Neural progenitor cell (in vitro differentiated cells): ENCODE results near the gene PIGN. TPM values are rescaled to one million over a fixed set of nuclear protein-coding genes. Genes with fewer than 3 reads are reported as not detected.

Experiments used
- DNase-seq: peaks from one replicate; pipeline ENCODE4 v3.0.0-alpha.2; 2016; ENCODE audit warnings: low spot score
- H2AFZ ChIP-seq: fragments of 200-600 bp; sonication (generic); replicated peaks from 2 replicates; pipeline ENCODE4 v1.6.1; 2016; ENCODE audit warnings: antibody characterized with exemption
- H3F3A ChIP-seq: fragments of 200-600 bp; sonication (generic); 2 replicates; pipeline ENCODE4 v1.6.1; 2016; ENCODE audit warnings: antibody characterized with exemption, low read depth
- H3K27ac ChIP-seq: fragments of 200-600 bp; sonication (generic); 2 replicates; pipeline ENCODE4 v1.5.1; 2016; ENCODE audit warnings: mild to moderate bottlenecking
- H3K27me3 ChIP-seq: fragments of 200-600 bp; sonication (generic); 2 replicates; pipeline ENCODE4 v1.6.1; 2016; ENCODE audit warnings: mild to moderate bottlenecking, moderate library complexity
- H3K36me3 ChIP-seq: fragments of 200-600 bp; sonication (generic); 2 replicates; pipeline ENCODE4 v1.5.1; 2016
- H3K4me1 ChIP-seq: fragments of 200-600 bp; sonication (generic); 2 replicates; pipeline ENCODE4 v1.6.1; 2016; ENCODE audit warnings: mixed run types
- H3K4me2 ChIP-seq: fragments of 200-600 bp; sonication (generic); 2 replicates; pipeline ENCODE4 v1.6.1; 2016
- H3K4me3 ChIP-seq: fragments of 200-600 bp; sonication (generic); 2 replicates; pipeline ENCODE4 v1.5.1; 2016
- H3K79me2 ChIP-seq: fragments of 200-600 bp; sonication (generic); 2 replicates; pipeline ENCODE4 v1.6.1; 2016; ENCODE audit warnings: low read depth
- H3K9ac ChIP-seq: fragments of 200-600 bp; sonication (generic); 2 replicates; pipeline ENCODE4 v1.6.1; 2016
- H3K9me3 ChIP-seq: fragments of 200-600 bp; sonication (generic); 2 replicates; pipeline ENCODE4 v1.5.1; 2016; ENCODE audit warnings: low read depth
- H4K20me1 ChIP-seq: fragments of 200-600 bp; sonication (generic); 2 replicates; pipeline ENCODE4 v1.6.1; 2016; ENCODE audit warnings: low read depth
- H3K27ac Mint-ChIP-seq: 3 replicates; pipeline ENCODE4 v1.8.0; 2021; ENCODE audit warnings: mixed read lengths
- H3K27me3 Mint-ChIP-seq: 2 replicates; pipeline ENCODE4 v1.8.0; 2022; ENCODE audit warnings: low read depth, mild to moderate bottlenecking, inconsistent platforms, moderate library complexity, mixed read lengths; ENCODE audit not compliant: insufficient read depth
- H3K36me3 Mint-ChIP-seq: 3 replicates; pipeline ENCODE4 v1.8.0; 2021; ENCODE audit warnings: mixed read lengths
- H3K4me1 Mint-ChIP-seq: 3 replicates; pipeline ENCODE4 v1.8.0; 2021; ENCODE audit warnings: mixed read lengths
- H3K4me3 Mint-ChIP-seq: 3 replicates; pipeline ENCODE4 v1.8.0; 2021; ENCODE audit warnings: mild to moderate bottlenecking, moderate library complexity, mixed read lengths
- H3K9me3 Mint-ChIP-seq: 3 replicates; pipeline ENCODE4 v1.8.0; 2020; ENCODE audit warnings: mixed read lengths
- EZH2 ChIP-seq: fragments of 200-600 bp; sonication (generic); IDR thresholded peaks from 2 replicates; pipeline ENCODE4 v1.6.1; 2017; ENCODE audit warnings: antibody characterized with exemption, mild to moderate bottlenecking, moderate library complexity
- EZH2phosphoT487 ChIP-seq: fragments of 200-600 bp; sonication (generic); IDR thresholded peaks from 2 replicates; pipeline ENCODE4 v1.6.1; 2017; ENCODE audit warnings: antibody characterized with exemption
- total RNA-seq: library from RNA; depleted of rRNA; stranded (reverse); fragments of >200 nt; gene quantifications from 2 replicates; pipeline ENCODE4 v1.2.3, GENCODE V29; 2015; ENCODE audit warnings: low replicate concordance
- TF ChIP-seq, protein P1 (sequence below): fragments of 200-600 bp; sonication (generic); IDR thresholded peaks from 2 replicates; pipeline ENCODE4 v1.5.1; 2017; ENCODE audit warnings: antibody characterized with exemption, mild to moderate bottlenecking

The PIGN gene
- total RNA-seq, 1 donor from 2014 or later, result 48.9 TPM

DNA sequence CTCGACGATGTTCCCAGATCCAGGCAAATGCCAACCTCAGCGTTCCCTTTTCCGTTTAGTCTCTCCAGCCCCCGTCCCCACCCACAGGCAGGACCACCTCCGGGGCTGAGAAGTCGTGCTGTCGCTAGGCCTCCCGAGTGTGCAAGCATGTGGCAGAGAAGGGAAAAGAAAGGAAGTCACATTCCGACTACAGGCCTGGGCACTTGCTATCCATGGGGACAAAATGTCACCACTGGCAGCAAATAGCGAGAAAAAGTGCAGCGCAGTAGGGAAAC, 420 bp downstream of the PIGN start:
- peak overlapping the region; percentile 66 for H3K27ac ChIP-seq
- no peaks in the 10 kb centered on the region for H3K27me3 ChIP-seq
- H3K79me2 ChIP-seq, result peaks cover 72% of the 10 kb centered on the region
- H3K36me3 ChIP-seq, result no peaks in the 10 kb centered on the region
- peak overlapping the region; percentile 86 for H3K4me2 ChIP-seq
- H3K9ac ChIP-seq, result peak overlapping the region; percentile 7
- peaks cover 24% of the 10 kb centered on the region for H3F3A ChIP-seq
- H3K4me3 ChIP-seq, result peak overlapping the region; percentile 93
- peaks cover 31% of the 10 kb centered on the region for H4K20me1 ChIP-seq
- Mint-ChIP-seq H3K27me3 (no peaks in the 10 kb centered on the region), H3K9me3 (peaks cover 3% of the 10 kb centered on the region), H3K36me3 (peaks cover 10% of the 10 kb centered on the region), H3K4me1 (peaks cover 35% of the 10 kb centered on the region), H3K4me3 (peak overlapping the region; percentile 100), H3K27ac (peak overlapping the region; percentile 91)
- no peak for TF ChIP-seq EZH2
- TF ChIP-seq, protein P1, sequence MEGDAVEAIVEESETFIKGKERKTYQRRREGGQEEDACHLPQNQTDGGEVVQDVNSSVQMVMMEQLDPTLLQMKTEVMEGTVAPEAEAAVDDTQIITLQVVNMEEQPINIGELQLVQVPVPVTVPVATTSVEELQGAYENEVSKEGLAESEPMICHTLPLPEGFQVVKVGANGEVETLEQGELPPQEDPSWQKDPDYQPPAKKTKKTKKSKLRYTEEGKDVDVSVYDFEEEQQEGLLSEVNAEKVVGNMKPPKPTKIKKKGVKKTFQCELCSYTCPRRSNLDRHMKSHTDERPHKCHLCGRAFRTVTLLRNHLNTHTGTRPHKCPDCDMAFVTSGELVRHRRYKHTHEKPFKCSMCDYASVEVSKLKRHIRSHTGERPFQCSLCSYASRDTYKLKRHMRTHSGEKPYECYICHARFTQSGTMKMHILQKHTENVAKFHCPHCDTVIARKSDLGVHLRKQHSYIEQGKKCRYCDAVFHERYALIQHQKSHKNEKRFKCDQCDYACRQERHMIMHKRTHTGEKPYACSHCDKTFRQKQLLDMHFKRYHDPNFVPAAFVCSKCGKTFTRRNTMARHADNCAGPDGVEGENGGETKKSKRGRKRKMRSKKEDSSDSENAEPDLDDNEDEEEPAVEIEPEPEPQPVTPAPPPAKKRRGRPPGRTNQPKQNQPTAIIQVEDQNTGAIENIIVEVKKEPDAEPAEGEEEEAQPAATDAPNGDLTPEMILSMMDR, result no peak
- no peak for TF ChIP-seq EZH2phosphoT487
- H3K4me1 ChIP-seq, result peaks cover 20% of the 10 kb centered on the region
- H3K9me3 ChIP-seq, result no peaks in the 10 kb centered on the region
- DNase-seq, result peak; percentile 83
- H2AFZ ChIP-seq, result peak overlapping the region; percentile 80

DNA sequence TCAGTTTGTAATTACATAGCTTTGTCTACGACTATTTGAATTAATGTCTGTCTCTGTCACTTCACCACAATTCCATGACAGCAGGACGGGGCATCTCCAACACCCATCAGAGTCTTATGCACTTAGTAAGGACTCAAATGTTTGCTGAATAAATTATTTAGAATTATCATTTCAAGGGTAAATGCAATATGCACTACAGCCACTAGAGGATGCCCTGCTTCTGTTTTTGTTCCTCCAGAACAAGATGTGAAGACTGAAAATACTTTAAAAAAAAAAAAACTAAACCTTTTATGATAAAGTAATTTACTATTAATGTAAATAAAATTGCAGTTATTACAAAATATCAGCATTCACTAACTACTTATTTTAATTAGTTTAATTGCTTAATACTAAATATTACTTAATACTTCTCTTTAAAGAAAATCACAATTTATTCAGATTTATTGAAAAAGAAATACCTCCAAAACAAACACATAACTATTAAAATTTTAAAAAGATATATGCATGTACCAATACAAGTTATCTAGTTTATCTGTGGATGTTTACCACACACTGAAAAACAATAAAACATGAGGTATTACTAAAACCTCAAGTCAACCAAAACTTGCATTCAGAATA, 3.2 kb downstream of the PIGN start:
- Histone ChIP-seq H2AFZ (no peak overlapping the region), H3K4me2 (no peak overlapping the region), H3K4me3 (no peak overlapping the region), H3F3A (peaks cover 24% of the 10 kb centered on the region), H3K4me1 (peaks cover 9% of the 10 kb centered on the region), H3K27me3 (no peaks in the 10 kb centered on the region), H3K79me2 (peaks cover 60% of the 10 kb centered on the region), H3K36me3 (no peaks in the 10 kb centered on the region), H3K9ac (no peak overlapping the region), H4K20me1 (peaks cover 16% of the 10 kb centered on the region), H3K9me3 (no peaks in the 10 kb centered on the region), H3K27ac (no peak overlapping the region)
- Mint-ChIP-seq H3K9me3 (no peaks in the 10 kb centered on the region), H3K27ac (no peak overlapping the region), H3K27me3 (no peaks in the 10 kb centered on the region), H3K36me3 (no peaks in the 10 kb centered on the region), H3K4me1 (peaks cover 17% of the 10 kb centered on the region), H3K4me3 (no peak overlapping the region)
- DNase-seq, result peak; percentile 60
- TF ChIP-seq, protein P1, result peak; percentile 94
- no peak for TF ChIP-seq EZH2phosphoT487

DNA sequence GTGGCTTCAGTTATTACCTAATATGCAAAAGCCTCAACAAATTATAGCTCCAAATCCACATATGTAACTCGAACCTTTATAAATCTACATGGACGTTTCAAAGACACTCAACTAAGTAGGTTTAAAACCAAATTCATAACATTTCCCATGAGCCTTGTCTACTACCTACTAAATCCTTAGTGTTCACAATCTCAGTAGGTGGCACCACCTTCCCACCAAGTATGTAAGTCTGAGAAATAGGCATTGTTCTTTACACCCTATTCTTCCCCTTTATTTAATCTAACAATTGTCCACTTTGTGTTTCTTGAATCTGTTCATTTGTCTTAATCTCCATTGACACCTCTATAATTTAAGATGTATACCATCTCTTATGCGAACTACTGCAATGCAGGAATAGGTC, 4.6 kb downstream of the PIGN start:
- Histone ChIP-seq H3F3A (peaks cover 20% of the 10 kb centered on the region), H3K27me3 (no peaks in the 10 kb centered on the region), H4K20me1 (peaks cover 8% of the 10 kb centered on the region), H3K79me2 (peaks cover 45% of the 10 kb centered on the region), H3K36me3 (no peaks in the 10 kb centered on the region), H2AFZ (no peak overlapping the region), H3K4me1 (peaks cover 9% of the 10 kb centered on the region), H3K27ac (no peak overlapping the region), H3K4me2 (no peak overlapping the region), H3K9me3 (no peaks in the 10 kb centered on the region), H3K9ac (no peak overlapping the region), H3K4me3 (no peak overlapping the region)
- no peak overlapping the region for H3K4me3 Mint-ChIP-seq
- H3K36me3 Mint-ChIP-seq, result no peaks in the 10 kb centered on the region
- no peaks in the 10 kb centered on the region for H3K9me3 Mint-ChIP-seq
- TF ChIP-seq EZH2 (no peak), EZH2phosphoT487 (no peak)
- TF ChIP-seq, protein P1, result no peak
- no peaks in the 10 kb centered on the region for H3K27me3 Mint-ChIP-seq
- DNase-seq, result no peak
- H3K27ac Mint-ChIP-seq, result no peak overlapping the region
- H3K4me1 Mint-ChIP-seq, result peaks cover 14% of the 10 kb centered on the region
